Parathyroid adenoma (tissue), 2 donors: ENCODE results near the gene MMUT.

Experiments
- H2AFZ ChIP-seq: fragments of 300-600 bp; sonication (generic); one replicate; pipeline ENCODE4 v1.7.0; 2017; ENCODE audit warnings: antibody characterized with exemption, mild to moderate bottlenecking
- H3K27ac ChIP-seq: fragments of 300-600 bp; sonication (generic); one replicate; pipeline ENCODE4 v1.7.0; 2017
- H3K27me3 ChIP-seq: fragments of 300-600 bp; sonication (generic); one replicate; pipeline ENCODE4 v1.7.0; 2017; ENCODE audit warnings: low read length; ENCODE audit not compliant: control insufficient read depth, insufficient read depth
- H3K36me3 ChIP-seq: fragments of 300-600 bp; sonication (generic); one replicate; pipeline ENCODE4 v1.7.0; 2017; ENCODE audit warnings: low read length; ENCODE audit not compliant: control insufficient read depth, insufficient read depth
- H3K4me1 ChIP-seq: fragments of 300-600 bp; sonication (generic); one replicate; pipeline ENCODE4 v1.7.0; 2017; ENCODE audit warnings: control low read depth
- H3K4me2 ChIP-seq: fragments of 300-600 bp; sonication (generic); one replicate; pipeline ENCODE4 v1.7.0; 2017; ENCODE audit warnings: low read length
- H3K4me3 ChIP-seq: fragments of 300-600 bp; sonication (generic); one replicate; pipeline ENCODE4 v1.7.0; 2017; ENCODE audit warnings: low read depth, low read length
- H3K79me2 ChIP-seq: fragments of 300-600 bp; sonication (generic); one replicate; pipeline ENCODE4 v1.7.0; 2017; ENCODE audit warnings: control low read depth
- H3K9ac ChIP-seq: fragments of 300-600 bp; sonication (generic); one replicate; pipeline ENCODE4 v1.7.0; 2017; ENCODE audit warnings: mild to moderate bottlenecking
- H3K9me3 ChIP-seq: fragments of 300-600 bp; sonication (generic); one replicate; pipeline ENCODE4 v1.7.0; 2017; ENCODE audit warnings: low read length; ENCODE audit not compliant: control insufficient read depth
- CTCF ChIP-seq: fragments of 300-600 bp; sonication (generic); IDR thresholded peaks from one replicate; pipeline ENCODE4 v1.7.0; 2017; ENCODE audit warnings: antibody characterized with exemption, mild to moderate bottlenecking
- donor health status: primary hyperparathyroidism.

The MMUT gene

DNA sequence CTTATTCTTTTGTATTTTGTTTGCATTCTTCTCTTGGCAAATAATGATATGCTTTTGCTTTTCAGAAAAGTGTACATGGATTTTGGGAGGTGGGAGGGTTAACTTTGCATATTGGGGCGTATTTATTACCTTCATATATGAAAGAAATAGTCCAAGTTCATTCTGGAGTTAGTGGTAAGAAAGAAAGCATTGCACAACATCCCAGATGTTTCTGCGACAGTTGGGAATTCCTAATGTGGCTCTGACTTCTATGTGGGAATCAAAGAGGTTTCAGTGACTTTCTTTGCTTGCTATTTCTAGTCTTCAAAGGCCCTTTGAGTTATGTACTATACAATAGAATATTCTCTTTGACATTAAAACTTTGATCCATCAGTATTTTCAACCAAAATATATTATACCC is 78.1 kb downstream of the MMUT start:
- H3K4me2 ChIP-seq: no peak overlapping the region
- H3K27ac ChIP-seq: no peak overlapping the region
- no peaks in the 10 kb centered on the region for H3K4me1 ChIP-seq
- no peaks in the 10 kb centered on the region for H3K79me2 ChIP-seq
- H3K9me3 ChIP-seq: no peaks in the 10 kb centered on the region
- no peak for TF ChIP-seq CTCF
- no peaks in the 10 kb centered on the region for H3K27me3 ChIP-seq
- no peak overlapping the region for H3K9ac ChIP-seq
- H3K36me3 ChIP-seq: no peaks in the 10 kb centered on the region
- H3K4me3 ChIP-seq: no peak overlapping the region
- no peak overlapping the region for H2AFZ ChIP-seq
